T-helper 2 cell (primary cell): Measurements from ENCODE around the gene ZNF121.
"Not testable (repeated sequence)": the region's sequence is repeated elsewhere in the genome, so short reads cannot be mapped to it uniquely, and the experiment has no call there.

Source experiments
- DNase-seq, 5 experiments: peaks; one replicate each; pipeline versions ENCODE4 v3.0.0 to v3.0.0-alpha.2; 2012 to 2022
- total RNA-seq, 2 donors: gene quantifications; one replicate each; lab custom pipeline; 2026; lab: John Stamatoyannopoulos, UW

ZNF121 gene
- total RNA-seq = 67.3 to 95.5 reads per million in 2 donors

GRCh38 chr19:9584073-9584833 lies at the start of gene ZNF121:
Gene ZNF121 (minus strand): TSS chr19:9584504. CDS start chr19:9568097, 16,407 bp downstream.
- DNase-seq = peak; percentile 49 to 86 (median 66)

GRCh38 chr19:9627856-9628255 lies 43.6 kb upstream of the ZNF121 start:
- DNase-seq = no peak

- DNase-seq = no peak
Observed at GRCh38 chr19:9622531-9622930, 38.2 kb upstream of the ZNF121 start.

DNA sequence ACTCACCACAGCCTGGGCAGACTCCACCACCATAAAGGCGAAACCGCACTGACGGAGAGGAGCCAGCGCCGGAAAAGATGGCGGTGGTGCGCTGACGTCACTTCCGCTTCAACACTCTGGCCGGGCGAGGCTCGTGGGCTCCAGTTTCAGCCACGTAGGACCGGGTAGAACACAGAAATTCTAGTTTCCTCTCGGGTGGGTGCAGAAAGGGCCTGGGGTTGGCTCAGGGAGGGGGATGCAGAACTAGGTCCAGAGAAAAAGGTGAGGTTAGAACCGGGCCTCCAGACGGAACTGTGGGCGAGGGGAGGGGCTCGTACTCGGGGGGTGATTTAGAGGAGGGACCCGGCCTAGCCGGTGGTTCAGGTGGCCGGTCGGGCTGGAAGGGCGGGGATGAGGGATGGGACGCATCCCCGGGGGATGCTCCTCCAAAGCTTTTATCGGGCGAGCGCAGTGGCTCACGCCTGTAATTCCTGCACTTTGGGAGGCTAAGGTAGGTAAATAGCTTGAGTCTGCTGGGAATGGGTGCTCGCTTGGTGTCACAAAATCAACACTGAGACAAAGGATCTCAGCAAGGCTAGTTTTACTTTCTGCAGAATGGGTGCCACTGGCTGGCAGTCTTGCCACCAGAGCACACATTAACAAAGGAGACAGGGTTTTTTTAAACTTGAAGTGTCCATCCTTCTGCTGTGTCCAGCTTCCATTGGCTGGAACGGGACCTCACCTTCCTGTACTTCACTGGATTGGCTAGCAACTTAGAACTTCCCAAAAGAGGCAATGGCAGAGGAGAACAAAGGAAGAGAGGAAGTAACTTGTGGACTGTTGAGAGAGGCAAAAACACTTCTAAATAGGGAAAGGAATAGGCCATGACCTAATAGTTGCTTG lies 37.1 kb upstream of the ZNF121 start, which contains the start of gene ZNF561:
Gene ZNF561, minus strand, starts transcription at position 77 of the 882 bp plus-strand sequence. CDS start 1,776 bp downstream, outside the sequence.
- DNase-seq = peak; percentile 66 to 95 (median 88)

DNA sequence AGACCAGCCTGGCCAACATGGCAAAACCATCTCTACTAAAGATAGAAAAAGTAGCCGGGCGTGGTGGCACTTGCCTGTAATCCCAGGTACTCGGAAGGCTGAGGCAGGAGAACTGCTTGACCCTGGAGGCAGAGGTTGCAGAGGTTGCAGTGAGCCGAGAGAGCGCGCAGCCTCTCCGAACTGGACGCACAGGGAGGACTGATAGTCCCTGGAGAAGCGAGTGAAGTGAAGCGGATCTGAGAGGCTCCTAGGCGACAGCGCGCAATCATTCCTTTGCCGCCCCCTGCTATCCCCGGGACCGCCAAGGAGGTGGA lies 36.5 kb upstream of the ZNF121 start:
- DNase-seq = no peak

DNA sequence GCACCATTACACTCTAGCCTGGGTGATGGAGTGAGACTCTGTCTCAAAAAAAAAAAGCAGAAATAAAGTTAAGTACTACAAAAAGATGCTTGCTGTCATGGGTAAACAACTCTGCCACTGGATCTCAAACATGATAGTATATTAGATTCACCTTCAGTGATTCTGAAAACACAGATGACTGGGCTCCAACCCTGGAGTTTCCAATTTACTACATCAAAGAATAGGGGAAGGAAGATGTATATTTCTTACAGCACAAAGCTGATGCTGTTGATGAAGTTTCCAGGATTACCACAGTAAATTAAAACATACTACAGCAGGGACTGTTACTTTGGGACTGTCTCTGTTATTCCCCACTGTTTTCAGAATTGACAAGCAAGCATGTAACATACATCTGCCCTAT lies 31.5 kb upstream of the ZNF121 start:
- no peak for DNase-seq

- DNase-seq = no peak
Observed at GRCh38 chr19:9610484-9611113, 26.3 kb upstream of the ZNF121 start.

DNA sequence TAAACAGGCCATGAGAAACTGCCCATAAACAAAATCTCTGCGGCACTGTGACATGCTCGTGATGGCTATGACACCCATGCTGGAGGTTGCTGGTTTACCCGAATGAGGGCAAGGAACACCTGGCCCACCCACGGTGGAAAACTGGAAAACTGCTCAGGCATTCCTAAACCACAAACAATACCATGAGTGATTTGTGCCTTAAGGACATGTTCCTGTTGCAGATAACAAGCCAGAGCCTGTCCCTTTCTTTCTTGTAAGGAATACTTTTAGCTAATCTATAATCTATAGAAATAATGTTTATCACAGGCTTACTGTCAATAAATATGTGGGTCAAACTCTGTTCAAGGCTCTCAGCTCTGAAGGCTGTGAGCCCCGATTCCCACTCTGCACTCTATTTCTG lies 24.6 kb upstream of the ZNF121 start:
- DNase-seq = no peak

DNA sequence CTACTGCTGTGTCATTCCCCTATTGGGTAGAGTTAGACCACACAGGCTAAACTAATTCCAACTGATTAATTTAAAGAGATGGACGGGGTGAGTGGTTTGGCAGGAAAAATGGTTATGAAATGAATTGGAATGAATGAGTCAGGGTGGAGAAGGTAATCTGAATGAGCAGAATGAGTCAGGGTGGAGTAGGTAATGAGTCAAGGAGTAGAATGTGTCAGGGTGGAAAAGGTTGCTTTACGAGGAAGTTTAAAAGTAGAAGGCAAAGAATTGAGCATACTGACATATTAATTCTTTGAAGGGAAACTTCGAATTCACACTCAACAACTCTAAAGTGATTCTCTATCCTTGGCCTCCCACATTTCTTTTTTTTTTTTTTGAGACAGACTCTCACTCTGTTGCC lies 12.7 kb upstream of the ZNF121 start:
- DNase-seq = no peak

DNA sequence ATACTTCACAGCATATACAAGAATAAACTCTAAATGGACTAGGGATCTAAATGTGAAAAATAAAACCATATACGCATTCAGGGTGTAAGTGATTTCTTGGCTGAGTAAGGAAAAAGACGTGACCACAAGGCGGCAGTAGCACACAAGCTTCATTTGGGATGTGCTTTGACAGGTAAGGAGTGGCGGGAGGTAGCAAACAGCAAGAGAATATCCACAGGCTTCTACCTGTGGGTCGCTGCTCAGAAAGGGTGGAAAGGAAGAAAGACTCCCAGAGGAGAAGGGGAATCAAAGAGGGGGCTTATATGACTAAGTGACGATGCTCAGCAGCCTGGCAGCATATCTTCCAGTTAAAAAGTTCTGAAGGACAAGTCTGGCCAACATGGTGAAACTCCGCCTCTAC lies 2.5 kb upstream of the ZNF121 start:
- peak; percentile 21 to 78 (median 64) for DNase-seq

GRCh38 chr19:9582081-9582725 lies 2.1 kb downstream of the ZNF121 start:
- not testable (repeated sequence) for DNase-seq

GRCh38 chr19:9580728-9581127 lies 3.6 kb downstream of the ZNF121 start:
- DNase-seq = peak in 1 of 5 experiments; percentile 15

DNA sequence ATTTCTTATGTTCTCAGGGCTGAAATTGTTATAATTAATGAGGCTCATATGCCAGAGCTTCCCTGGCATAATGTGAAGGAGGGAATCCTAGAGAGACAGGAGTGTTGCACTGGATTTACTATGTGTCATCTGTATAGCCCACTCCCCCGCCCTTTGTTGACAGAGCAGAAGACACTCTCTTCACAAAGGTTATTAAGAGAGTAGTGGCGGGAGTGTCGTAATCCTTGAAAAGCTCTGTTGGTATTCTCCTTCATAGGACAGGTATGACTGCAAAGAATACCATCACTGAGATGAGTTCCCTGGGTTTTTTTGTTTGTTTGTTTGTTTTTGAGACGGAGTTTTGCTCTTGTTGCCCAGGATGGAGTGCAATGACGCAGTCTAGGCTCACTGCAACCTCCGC lies 14.0 kb downstream of the ZNF121 start:
- DNase-seq = no peak

- DNase-seq = no peak
Observed at GRCh38 chr19:9566729-9567128, 17.6 kb downstream of the ZNF121 start.

DNA sequence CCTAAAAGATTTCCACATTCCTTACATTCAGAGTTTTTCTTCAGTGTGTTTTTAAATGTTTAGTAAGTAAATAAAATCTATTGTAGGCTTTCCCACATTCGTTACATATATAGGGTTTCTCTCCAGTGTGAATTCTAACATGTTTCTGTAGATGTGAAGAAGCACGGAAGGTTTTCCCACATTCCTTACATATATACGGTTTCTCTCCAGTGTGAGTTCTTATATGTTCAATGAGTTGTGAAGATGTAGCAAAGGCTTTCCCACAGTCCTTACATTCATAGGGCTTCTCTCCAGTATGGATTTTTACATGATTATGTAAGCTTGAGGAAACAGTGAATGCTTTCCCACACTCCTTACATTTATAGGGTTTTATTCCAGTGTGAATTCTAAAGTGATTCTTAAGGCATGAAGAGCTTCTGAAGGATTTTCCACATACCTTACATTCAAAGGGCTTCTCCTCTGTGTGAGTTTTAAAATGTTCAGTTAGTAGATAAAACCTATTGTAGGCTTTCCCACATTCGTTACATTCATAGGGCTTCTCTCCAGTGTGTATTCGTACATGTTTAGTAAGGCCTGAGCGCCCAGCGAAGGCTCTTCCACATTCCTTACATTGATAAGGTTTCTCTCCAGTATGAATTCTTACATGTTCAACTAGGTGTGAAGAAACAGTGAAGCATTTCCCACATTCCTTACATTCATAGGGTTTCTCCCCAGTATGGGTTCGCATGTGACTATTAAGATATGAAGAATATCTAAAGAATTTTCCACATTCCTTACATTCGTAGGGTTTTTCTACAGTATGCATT lies 18.2 kb downstream of the ZNF121 start:
- peak in 1 of 5 experiments; percentile 37 for DNase-seq

- DNase-seq = no peak
Observed at GRCh38 chr19:9552536-9553274, 31.6 kb downstream of the ZNF121 start.

- DNase-seq = no peak
Observed at GRCh38 chr19:9547870-9548269, 36.4 kb downstream of the ZNF121 start.

- not testable (repeated sequence) for DNase-seq
Observed at GRCh38 chr19:9541281-9541680, 43.0 kb downstream of the ZNF121 start.

DNA sequence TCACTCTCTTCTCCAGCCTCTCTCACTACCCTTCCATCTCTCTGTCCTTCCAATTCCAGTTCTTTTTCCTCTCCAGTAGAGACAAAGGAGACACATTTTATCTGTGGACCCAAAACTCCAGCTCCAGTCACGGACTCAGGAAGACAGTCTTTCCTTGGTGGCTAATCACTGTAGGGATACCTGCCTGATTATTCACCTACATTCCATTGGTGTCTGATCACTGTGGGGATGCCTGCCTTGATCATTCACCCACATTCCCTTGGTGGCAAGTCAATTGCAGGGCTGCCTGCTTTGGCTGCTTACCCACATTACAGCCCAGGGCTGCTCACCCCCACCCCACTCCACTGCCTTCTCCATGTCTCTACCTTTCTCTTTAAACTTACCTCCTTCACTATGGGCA lies 44.4 kb downstream of the ZNF121 start:
- DNase-seq = not testable (repeated sequence)

DNA sequence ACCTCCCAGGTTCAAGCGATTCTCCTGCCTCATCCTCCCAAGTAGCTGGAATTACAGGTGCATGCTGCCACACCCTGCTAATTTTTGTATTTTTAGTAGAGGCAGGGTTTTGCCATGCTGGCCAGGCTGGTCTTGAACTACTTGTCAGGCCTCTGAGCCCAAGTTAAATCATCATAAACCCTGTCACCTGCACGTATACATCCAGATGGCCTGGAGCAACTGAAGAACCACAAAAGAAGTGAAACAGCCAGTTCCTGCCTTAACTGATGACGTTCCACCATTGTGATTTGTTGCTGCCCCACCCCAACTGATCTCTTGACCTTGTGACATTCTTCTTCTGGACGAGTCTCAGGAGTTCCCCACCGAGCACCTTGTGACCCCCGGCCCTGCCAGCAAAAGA lies 45.1 kb downstream of the ZNF121 start:
- DNase-seq = not testable (repeated sequence)
